WI38 (cell line): Measurements from ENCODE around the gene CREB5.

Experiments used
- H3K4me3 ChIP-seq: 2 replicates; pipeline ENCODE4 v1.5.1; 2011; ENCODE audit warnings: low read depth, mild to moderate bottlenecking, control low read depth, low read length
- CTCF ChIP-seq: IDR thresholded peaks from 2 replicates; pipeline ENCODE4 v1.5.1; 2012; ENCODE audit warnings: low read depth, mild to moderate bottlenecking, control low read depth, low read length

The CREB5 gene

GRCh38 chr7:28771906-28772622, 359.7 kb downstream of the CREB5 start:
- TF ChIP-seq CTCF, result no peak
- no peak overlapping the region for H3K4me3 ChIP-seq

- no peak for TF ChIP-seq CTCF
- no peak overlapping the region for H3K4me3 ChIP-seq
Observed at GRCh38 chr7:28773423-28774145, 361.3 kb downstream of the CREB5 start.

- TF ChIP-seq CTCF, result no peak
- H3K4me3 ChIP-seq, result no peak overlapping the region
Observed at GRCh38 chr7:28774261-28774988, 362.1 kb downstream of the CREB5 start.

GRCh38 chr7:28776463-28777157, 364.3 kb downstream of the CREB5 start:
- H3K4me3 ChIP-seq, result no peak overlapping the region
- no peak for TF ChIP-seq CTCF

- H3K4me3 ChIP-seq, result no peak overlapping the region
- no peak for TF ChIP-seq CTCF
Observed at GRCh38 chr7:28778786-28779185, 366.5 kb downstream of the CREB5 start.

- TF ChIP-seq CTCF, result no peak
Observed at GRCh38 chr7:28779954-28780353, 367.6 kb downstream of the CREB5 start.

More at GRCh38 chr7:28779954-28780353, 367.6 kb downstream of the CREB5 start:
- no peak overlapping the region for H3K4me3 ChIP-seq
